Liver (tissue), 9 donors: ENCODE measurements around the gene CD81. TPM values are rescaled to one million over a fixed set of nuclear protein-coding genes. Genes with fewer than 3 reads are reported as not detected.

ENCODE experiments used
- DNase-seq: peaks from one replicate; pipeline ENCODE4 v3.0.0-alpha.2; 2017; ENCODE audit warnings: low spot score
- H3K27ac ChIP-seq, 2 donors: one replicate each; pipeline ENCODE4 v1.7.0; 2013; ENCODE audit warnings: inconsistent platforms in 2 of 2, low read length in 2 of 2, control low read depth in 1 of 2, low read depth in 1 of 2, mild to moderate bottlenecking in 1 of 2
- H3K27me3 ChIP-seq, 4 donors: one replicate each; pipeline versions ENCODE4 v1.6.1 to v1.7.0; 2013; ENCODE audit warnings: low read length in 3 of 4, inconsistent platforms in 1 of 4, mild to moderate bottlenecking in 1 of 4, moderate library complexity in 1 of 4; ENCODE audit not compliant: control insufficient read depth in 4 of 4, insufficient read depth in 4 of 4
- H3K36me3 ChIP-seq, 4 donors: one replicate each; pipeline versions ENCODE4 v1.6.1 to v1.7.0; 2013; ENCODE audit warnings: low read length in 3 of 4, mild to moderate bottlenecking in 3 of 4, low read depth in 1 of 4, moderate library complexity in 1 of 4; ENCODE audit not compliant: control insufficient read depth in 4 of 4, insufficient read depth in 3 of 4
- H3K4me1 ChIP-seq, 4 donors: one replicate each; pipeline versions ENCODE4 v1.6.1 to v1.7.0; 2013; ENCODE audit warnings: low read length in 3 of 4, mild to moderate bottlenecking in 3 of 4, moderate library complexity in 1 of 4; ENCODE audit not compliant: control insufficient read depth in 4 of 4, insufficient read depth in 4 of 4
- H3K4me3 ChIP-seq, 3 donors: one replicate each; pipeline versions ENCODE4 v1.6.1 to v1.7.0; 2013; ENCODE audit warnings: low read length in 3 of 3, control low read depth in 1 of 3, low read depth in 1 of 3, mild to moderate bottlenecking in 1 of 3
- H3K9ac ChIP-seq, 2 donors: one replicate each; pipeline ENCODE4 v1.7.0; 2013; ENCODE audit warnings: low read length in 2 of 2, mild to moderate bottlenecking in 2 of 2, moderate library complexity in 2 of 2, control low read depth in 1 of 2, low read depth in 1 of 2
- H3K9me3 ChIP-seq, 4 donors: one replicate each; pipeline versions ENCODE4 v1.6.1 to v1.7.0; 2013; ENCODE audit warnings: low read length in 3 of 4; ENCODE audit not compliant: control insufficient read depth in 4 of 4
- ATF3 ChIP-seq: IDR thresholded peaks from 2 replicates; pipeline ENCODE4 v1.6.1; 2016; ENCODE audit warnings: antibody characterized with exemption
- EGR1 ChIP-seq, 2 donors: IDR thresholded peaks; 2 replicates each; pipeline ENCODE4 v1.6.1; 2016 to 2018; ENCODE audit warnings: antibody characterized with exemption in 2 of 2, low read depth in 2 of 2
- FOXA1 ChIP-seq: IDR thresholded peaks from 2 replicates; pipeline ENCODE4 v1.6.1; 2016; ENCODE audit warnings: antibody characterized with exemption
- FOXA2 ChIP-seq: IDR thresholded peaks from 2 replicates; pipeline ENCODE4 v1.6.1; 2016; ENCODE audit warnings: antibody characterized with exemption
- GABPA ChIP-seq, 2 donors: IDR thresholded peaks in 1 of 2; conservative IDR thresholded peaks in 1 of 2; 2 replicates each; pipeline ENCODE4 v1.6.1; 2016; ENCODE audit warnings: antibody characterized with exemption in 2 of 2, mild to moderate bottlenecking in 1 of 2, moderate library complexity in 1 of 2
- HNF4A ChIP-seq, 2 donors: conservative IDR thresholded peaks; 2 replicates each; pipeline ENCODE4 v1.6.1; 2016; ENCODE audit warnings: antibody characterized with exemption in 2 of 2, mild to moderate bottlenecking in 2 of 2
- HNF4G ChIP-seq: IDR thresholded peaks from 2 replicates; pipeline ENCODE4 v1.6.1; 2016; ENCODE audit warnings: antibody characterized with exemption
- JUND ChIP-seq, 2 donors: IDR thresholded peaks; 2 replicates each; pipeline ENCODE4 v1.6.1; 2016; ENCODE audit warnings: antibody characterized with exemption in 2 of 2
- MAX ChIP-seq: IDR thresholded peaks from 2 replicates; pipeline ENCODE4 v1.6.1; 2016; ENCODE audit warnings: antibody characterized with exemption
- NR2F2 ChIP-seq: IDR thresholded peaks from 2 replicates; pipeline ENCODE4 v1.6.1; 2016; ENCODE audit warnings: antibody characterized with exemption
- RAD21 ChIP-seq, 2 donors: IDR thresholded peaks; 2 replicates each; pipeline ENCODE4 v1.6.1; 2016; ENCODE audit warnings: antibody characterized with exemption in 2 of 2, mild to moderate bottlenecking in 2 of 2
- RXRA ChIP-seq, 2 donors: IDR thresholded peaks; 2 replicates each; pipeline ENCODE4 v1.6.1; 2017 to 2018; ENCODE audit warnings: antibody characterized with exemption in 2 of 2, mild to moderate bottlenecking in 1 of 2
- SP1 ChIP-seq: IDR thresholded peaks from 2 replicates; pipeline ENCODE4 v1.6.1; 2018; ENCODE audit warnings: antibody characterized with exemption, mild to moderate bottlenecking
- TAF1 ChIP-seq: conservative IDR thresholded peaks from 2 replicates; pipeline ENCODE4 v1.6.1; 2016; ENCODE audit warnings: antibody characterized with exemption, mild to moderate bottlenecking
- YY1 ChIP-seq: IDR thresholded peaks from 2 replicates; pipeline ENCODE4 v1.6.1; 2016; ENCODE audit warnings: antibody characterized with exemption, mild to moderate bottlenecking
- ZBTB33 ChIP-seq: IDR thresholded peaks from 2 replicates; pipeline ENCODE4 v1.6.1; 2016; ENCODE audit warnings: antibody characterized with exemption
- WGBS: extraction: QIAGEN DNeasy Blood & Tissue Kit; methylation state at CpG from one replicate; pipeline ENCODE4 v1.1.7; 2013; 5-methylcytosine and 5-hydroxymethylcytosine counted together
- polyA plus RNA-seq, 2 donors: library from polyadenylated mRNA; stranded (reverse) in 1 of 2; unstranded in 1 of 2; fragments of 200-250 nt in 1 of 2; fragments of >200 nt in 1 of 2; fragmentation: Nextera tagmentation in 1 of 2; extraction: Ambion mirVana in 1 of 2; gene quantifications; one replicate each; pipeline versions ENCODE4 v1.2.1 to v1.2.3, GENCODE V29; 2013 to 2015
- total RNA-seq, 2 donors: library from RNA; depleted of rRNA; stranded (reverse); fragments of >200 nt; gene quantifications; one replicate each; pipeline ENCODE4 v1.2.3, GENCODE V29; 2014
- TF ChIP-seq, protein P1 (sequence below): fragments of 150-350 bp; IDR thresholded peaks from 2 replicates; pipeline ENCODE4 v1.5.1; 2017; ENCODE audit warnings: improper control_type of control experiment, low read depth, low read length; ENCODE audit not compliant: missing input control
- TF ChIP-seq, protein P2 (sequence below): IDR thresholded peaks from 2 replicates; pipeline ENCODE4 v1.6.1; 2016; ENCODE audit warnings: antibody characterized with exemption, mild to moderate bottlenecking
- donor health status: healthy.
- donor health status: healthy.
- donor health status: healthy.
- donor health status: healthy.
- donor health status: healthy.

Gene CD81
- total and polyA plus RNA-seq, 4 donors = 76.9 to 712 (median 164) TPM

GRCh38 chr11:2380396-2380795 lies 3.3 kb downstream of the CD81 start:
- DNase-seq = no peak
- H3K36me3 ChIP-seq = no peaks in the 10 kb centered on the region

DNA sequence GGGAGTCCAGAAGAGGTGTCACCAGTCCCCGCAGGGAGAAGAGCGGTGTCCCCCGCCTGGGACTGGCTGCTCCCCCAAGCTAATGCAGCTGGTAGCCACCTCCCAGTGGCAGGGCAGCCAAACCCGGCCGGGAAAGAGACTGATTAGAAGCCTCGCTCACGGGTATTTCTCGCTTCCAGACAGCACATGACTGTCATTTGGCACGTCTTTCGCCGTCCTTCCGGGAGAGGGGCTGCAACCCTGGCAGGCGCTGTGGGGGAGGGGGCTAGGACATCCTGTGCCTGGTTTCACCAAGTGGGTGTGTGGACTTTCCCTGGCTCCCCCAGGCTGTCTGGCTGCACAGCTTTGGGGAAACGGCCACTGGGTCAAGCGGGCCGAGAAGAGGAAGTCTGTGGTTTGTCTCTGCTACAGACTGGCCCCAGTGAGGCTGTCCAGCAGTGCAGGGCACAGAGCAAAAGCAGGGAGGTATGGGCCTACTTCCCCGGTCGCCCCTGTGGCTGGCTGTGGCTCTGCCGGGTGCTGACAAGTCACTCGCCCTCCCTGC lies 3.8 kb downstream of the CD81 start:
- Histone ChIP-seq H3K9me3 (no peaks in the 10 kb centered on the region), H3K27ac (peak overlapping the region; percentile 91 to 93), H3K27me3 (no peaks in the 10 kb centered on the region), H3K36me3 (no peaks in the 10 kb centered on the region), H3K9ac (peak overlapping the region; percentile 15 to 17), H3K4me3 (peak overlapping the region; percentile 66 to 85 (median 73)), H3K4me1 (peaks cover 50 to 77% (median 65%) of the 10 kb centered on the region in 4 donors)
- peak; percentile 60 for DNase-seq
- WGBS = 18% methylated on average over 20 of the region's 20 CpGs
- peak in 1 of 2 donors; percentile 60 for TF ChIP-seq GABPA (IDR thresholded peaks at IDR 0.05 in 1 of 2, conservative IDR thresholded peaks at IDR 0.05 in 1 of 2)
- TF ChIP-seq SP1 = peak; percentile 74
- no peak for TF ChIP-seq FOXA2
- peak; percentile 71 to 77 for TF ChIP-seq RXRA (IDR thresholded peaks at IDR 0.05)
- TF ChIP-seq HNF4A (conservative IDR thresholded peaks at IDR 0.05) = no peak
- TF ChIP-seq, protein P1, sequence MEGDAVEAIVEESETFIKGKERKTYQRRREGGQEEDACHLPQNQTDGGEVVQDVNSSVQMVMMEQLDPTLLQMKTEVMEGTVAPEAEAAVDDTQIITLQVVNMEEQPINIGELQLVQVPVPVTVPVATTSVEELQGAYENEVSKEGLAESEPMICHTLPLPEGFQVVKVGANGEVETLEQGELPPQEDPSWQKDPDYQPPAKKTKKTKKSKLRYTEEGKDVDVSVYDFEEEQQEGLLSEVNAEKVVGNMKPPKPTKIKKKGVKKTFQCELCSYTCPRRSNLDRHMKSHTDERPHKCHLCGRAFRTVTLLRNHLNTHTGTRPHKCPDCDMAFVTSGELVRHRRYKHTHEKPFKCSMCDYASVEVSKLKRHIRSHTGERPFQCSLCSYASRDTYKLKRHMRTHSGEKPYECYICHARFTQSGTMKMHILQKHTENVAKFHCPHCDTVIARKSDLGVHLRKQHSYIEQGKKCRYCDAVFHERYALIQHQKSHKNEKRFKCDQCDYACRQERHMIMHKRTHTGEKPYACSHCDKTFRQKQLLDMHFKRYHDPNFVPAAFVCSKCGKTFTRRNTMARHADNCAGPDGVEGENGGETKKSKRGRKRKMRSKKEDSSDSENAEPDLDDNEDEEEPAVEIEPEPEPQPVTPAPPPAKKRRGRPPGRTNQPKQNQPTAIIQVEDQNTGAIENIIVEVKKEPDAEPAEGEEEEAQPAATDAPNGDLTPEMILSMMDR = no peak
- TF ChIP-seq, protein P2, sequence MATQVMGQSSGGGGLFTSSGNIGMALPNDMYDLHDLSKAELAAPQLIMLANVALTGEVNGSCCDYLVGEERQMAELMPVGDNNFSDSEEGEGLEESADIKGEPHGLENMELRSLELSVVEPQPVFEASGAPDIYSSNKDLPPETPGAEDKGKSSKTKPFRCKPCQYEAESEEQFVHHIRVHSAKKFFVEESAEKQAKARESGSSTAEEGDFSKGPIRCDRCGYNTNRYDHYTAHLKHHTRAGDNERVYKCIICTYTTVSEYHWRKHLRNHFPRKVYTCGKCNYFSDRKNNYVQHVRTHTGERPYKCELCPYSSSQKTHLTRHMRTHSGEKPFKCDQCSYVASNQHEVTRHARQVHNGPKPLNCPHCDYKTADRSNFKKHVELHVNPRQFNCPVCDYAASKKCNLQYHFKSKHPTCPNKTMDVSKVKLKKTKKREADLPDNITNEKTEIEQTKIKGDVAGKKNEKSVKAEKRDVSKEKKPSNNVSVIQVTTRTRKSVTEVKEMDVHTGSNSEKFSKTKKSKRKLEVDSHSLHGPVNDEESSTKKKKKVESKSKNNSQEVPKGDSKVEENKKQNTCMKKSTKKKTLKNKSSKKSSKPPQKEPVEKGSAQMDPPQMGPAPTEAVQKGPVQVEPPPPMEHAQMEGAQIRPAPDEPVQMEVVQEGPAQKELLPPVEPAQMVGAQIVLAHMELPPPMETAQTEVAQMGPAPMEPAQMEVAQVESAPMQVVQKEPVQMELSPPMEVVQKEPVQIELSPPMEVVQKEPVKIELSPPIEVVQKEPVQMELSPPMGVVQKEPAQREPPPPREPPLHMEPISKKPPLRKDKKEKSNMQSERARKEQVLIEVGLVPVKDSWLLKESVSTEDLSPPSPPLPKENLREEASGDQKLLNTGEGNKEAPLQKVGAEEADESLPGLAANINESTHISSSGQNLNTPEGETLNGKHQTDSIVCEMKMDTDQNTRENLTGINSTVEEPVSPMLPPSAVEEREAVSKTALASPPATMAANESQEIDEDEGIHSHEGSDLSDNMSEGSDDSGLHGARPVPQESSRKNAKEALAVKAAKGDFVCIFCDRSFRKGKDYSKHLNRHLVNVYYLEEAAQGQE = peak; percentile 87
- no peak for TF ChIP-seq JUND (IDR thresholded peaks at IDR 0.05)
- peak; percentile 40 to 64 for TF ChIP-seq EGR1 (IDR thresholded peaks at IDR 0.05; ENCODE audit: low read depth in 2 of 2)
- TF ChIP-seq FOXA1 = no peak
- no peak for TF ChIP-seq ATF3
- peak in 1 of 2 donors; percentile 45 for TF ChIP-seq RAD21 (IDR thresholded peaks at IDR 0.05)
- TF ChIP-seq HNF4G = no peak
- no peak for TF ChIP-seq YY1
- peak; percentile 85 for TF ChIP-seq NR2F2
- TF ChIP-seq TAF1 = no peak
- TF ChIP-seq ZBTB33 = no peak
- TF ChIP-seq MAX = peak; percentile 80

More at GRCh38 chr11:2380396-2380795, 3.3 kb downstream of the CD81 start:
- Histone ChIP-seq H3K27me3 (no peaks in the 10 kb centered on the region), H3K9ac (peak overlapping the region; percentile 15 to 31), H3K4me3 (peak overlapping the region; percentile 66 to 85 (median 73)), H3K4me1 (peaks cover 51 to 77% (median 66%) of the 10 kb centered on the region in 4 donors), H3K9me3 (no peaks in the 10 kb centered on the region), H3K27ac (peak overlapping the region; percentile 91 to 93)
- TF ChIP-seq MAX = no peak
- 38% methylated on average over 13 of the region's 13 CpGs for WGBS
